Activated CD8-positive, alpha-beta memory T cell treated with anti-CD3 and anti-CD28 coated beads, Interleukin-2, amount 50 U/mL, for 48 hours (primary cell): Measurements from ENCODE around the gene STON2.

Experiments
- DNase-seq: peaks from one replicate; pipeline ENCODE4 v3.0.0-alpha.2; 2020

The STON2 gene

DNA sequence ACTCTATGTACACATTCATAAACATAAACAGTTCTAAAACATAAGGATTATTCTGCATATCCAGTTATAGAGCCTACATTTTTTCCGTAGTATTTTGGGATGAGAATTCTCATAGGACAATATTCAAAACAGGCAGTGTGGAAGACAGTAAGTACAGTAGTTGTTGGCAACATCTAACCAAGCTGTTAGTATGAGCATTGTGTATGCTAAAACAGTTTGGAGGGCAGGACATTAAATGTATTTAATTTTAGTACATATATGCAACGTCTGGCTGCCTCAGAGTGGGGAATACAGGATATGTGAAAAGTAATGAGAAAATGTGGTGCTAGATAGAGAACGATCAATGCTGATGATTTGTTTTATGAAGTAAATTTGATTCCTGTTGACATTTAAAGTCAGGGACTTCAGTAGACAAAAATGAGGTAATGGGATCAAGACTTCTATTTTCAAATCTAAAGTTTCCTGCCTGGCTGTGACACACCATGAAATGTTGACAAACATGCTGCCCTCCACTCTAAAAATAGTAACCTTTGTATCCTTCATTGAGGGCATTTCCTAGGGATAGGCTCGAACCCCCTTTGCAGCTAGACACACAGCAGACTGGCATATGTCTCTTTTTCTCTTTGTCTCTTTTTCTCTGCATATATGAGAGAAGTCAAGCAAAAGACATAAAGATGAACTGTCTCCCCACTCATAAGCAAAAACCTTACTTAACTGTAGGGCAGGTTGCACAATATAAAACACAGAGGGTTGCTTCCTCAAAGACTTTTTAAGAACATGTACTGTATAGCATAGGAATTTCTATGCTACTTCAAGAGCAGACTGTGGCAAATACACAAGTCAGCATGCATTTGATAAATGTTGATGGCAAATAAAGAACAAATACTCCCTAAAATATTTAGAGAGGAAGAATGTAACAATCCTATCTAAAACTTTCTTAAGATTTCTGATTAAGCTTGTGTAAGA lies 103.9 kb downstream of the STON2 start:
- no peak for DNase-seq

DNA sequence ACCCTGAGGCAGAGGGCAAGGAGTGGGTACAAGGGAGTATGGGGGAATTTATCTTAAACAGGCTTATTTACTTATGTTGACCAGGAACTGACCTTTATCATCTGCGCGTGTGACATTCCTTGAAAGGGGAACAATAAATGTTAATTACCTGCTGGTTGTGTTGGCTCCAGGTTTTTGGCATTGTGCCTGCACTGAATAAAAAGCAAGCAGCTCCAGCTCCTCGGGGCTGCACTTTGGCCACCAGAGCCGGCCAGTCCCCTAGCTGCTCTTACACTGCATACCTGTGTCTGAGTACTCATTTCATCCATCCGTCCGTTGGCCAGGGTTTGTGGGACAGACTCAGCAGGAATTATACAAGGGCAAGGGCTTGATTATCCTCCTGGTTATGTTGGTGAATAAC lies 110.6 kb downstream of the STON2 start:
- no peak for DNase-seq

DNA sequence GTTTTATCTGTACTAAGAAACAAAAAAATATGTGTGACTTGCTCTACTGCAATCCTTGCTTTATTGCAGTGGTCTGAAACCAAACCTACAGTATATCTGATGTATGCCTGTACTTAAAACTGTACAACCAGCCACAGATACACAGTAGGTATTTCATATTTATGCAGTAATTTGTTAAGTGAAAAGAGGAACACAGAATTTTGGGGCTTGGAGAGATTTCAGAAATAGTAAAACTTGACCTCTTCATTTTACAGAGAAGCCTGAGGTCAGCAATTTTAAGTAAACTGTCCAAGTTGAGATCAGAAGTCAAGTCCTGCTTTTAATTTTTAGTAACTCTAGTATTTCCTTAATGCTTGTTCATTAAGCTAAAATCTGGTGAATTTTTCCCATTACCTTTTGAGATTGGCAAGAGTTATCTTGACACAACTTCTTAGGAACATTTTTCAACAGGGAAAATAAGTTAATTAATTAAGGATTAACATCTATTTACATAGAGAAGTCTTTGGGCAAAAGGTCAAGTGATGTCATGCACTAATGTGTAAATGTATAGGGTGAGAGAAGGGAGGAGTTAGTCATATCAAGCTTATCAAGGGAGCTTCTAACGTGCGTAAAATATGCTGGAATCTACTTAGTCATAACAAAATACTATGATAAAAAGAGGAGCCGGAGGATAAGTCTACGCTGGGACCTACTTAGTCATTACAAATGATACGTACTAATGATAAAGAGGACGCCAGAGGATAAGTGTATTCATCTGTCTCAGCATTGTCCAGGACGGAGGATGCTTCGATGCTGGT lies 113.4 kb downstream of the STON2 start:
- DNase-seq, result no peak

DNA sequence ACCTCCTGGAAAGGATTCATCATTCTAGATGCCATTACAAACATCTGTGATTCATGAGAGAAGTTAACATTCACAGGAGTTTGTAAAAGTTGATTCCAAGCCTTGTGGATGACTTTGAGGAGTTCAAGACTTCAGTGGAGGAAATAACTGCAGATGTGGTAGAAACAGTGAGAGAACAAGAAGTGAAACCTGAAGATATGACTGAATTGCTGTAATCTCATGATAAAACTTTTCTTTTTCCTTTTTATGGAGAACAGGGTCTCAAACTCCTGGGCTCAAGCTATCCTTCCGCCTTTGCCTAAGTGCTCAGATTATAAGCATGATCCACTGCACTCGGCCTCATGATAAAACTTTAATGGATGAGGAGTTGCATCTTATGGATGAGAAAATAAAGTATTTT lies 114.9 kb downstream of the STON2 start:
- no peak for DNase-seq

DNA sequence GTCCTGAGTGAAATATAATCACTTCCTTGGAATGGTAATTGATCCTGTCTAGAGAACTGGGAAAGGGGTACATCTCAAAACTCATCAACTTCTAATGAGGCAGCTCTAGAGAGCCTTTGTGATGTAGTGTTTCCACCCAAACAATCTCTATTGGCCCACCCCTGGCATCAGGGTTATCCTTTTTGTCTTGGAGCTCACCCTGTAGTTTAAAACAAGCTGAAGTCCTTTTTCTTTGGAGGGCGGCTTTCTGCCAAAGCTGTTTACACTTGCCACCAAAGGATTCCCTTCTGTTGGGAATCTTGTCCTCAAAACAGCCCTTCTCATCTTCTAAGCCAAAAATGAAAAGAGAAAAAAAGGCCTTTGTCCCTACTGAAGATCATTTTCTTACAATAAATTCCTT lies 118.8 kb downstream of the STON2 start:
- no peak for DNase-seq

DNA sequence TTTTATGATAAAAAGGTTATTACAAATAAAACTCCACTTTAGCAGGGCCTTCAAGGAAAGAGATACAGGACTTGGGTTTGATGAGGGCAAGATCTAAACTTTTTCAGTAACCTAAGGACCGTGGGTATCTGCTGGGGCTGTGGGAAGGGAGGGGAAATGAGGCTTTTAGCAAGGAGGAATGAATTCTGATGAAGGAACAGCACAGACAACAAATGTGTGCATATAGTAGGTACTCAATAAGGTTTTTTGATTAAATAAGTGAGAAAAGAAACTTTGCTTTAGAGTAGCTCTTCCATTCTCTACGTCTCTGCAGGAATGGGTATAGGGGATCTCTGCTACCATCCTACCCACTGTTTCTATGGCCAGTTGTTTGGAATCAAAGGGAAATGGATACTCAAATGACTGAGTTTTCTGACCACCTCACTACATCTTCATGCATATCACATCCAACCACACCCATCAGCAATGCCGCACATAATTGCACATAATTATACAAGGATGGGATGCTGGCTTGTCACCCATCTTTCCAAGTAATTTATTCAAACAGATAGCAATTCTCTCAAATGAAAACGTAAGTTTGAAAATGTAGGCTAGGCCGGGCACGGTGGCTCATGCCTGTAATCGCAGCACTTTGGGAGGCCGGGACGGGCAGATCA lies 119.9 kb downstream of the STON2 start:
- DNase-seq, result no peak

DNA sequence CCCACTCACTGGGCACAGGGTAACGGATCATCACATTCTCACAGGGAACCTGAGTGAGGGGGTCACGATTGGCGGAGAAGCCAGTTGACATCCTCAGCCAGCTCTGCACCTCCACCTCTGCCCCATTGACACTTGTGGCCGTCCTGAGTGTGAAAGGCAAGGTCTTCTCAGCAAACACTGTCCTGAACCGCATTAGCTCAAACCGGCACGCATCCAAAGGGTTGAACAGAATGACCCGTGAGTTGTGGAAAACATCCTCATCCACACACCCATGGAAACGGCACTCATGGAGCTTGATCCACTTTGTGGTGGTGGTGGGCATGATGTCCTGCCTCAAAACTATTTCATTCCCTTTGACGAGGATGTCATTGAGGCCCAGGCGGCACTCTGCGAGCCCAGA lies 123.0 kb downstream of the STON2 start:
- no peak for DNase-seq

DNA sequence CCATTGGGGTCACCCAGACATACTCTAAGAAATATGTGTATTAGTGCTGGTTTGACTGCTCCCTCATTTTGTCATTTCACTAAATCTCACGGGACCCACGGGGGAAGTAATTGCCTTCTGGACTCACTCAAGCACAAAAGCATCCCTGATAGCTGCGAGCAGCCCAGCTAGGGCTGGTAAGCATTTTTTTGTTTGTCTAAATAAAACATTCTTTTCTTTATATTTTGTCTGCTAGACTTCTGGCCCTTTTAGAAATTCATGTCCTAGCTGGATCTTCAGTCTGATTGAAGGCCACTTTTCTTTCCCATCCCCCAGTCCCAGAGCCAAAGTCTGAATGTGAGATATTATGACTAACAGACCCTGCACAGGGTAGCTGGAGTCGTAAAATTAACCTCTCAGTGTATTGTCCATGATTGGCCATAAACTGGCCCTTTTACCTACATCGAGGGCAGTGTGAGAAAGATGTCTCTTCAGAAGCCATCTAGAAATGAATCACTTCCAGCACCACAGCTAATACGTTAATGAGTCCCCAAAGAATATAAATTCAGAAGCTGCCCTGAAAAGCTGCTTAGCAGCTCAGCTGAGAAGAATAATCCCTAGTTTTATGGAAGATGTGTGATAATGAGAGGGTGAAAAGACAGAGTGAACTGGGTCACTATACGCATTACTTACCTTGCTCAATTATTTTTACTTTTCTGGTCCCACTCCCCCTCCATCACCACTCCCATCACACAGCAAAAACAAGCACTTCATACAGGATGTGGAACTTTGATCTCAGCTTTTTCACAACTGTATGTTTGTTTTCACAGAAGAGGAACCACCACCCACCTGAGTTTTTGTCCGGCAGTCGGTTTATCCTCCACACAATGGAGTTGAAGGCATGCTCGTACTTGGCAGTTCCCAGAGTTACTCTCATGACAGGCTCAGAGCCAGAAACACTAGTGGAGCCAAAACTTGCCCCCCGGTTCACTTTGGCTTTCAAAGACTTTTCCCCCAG lies 123.8 kb downstream of the STON2 start:
- DNase-seq, result no peak

DNA sequence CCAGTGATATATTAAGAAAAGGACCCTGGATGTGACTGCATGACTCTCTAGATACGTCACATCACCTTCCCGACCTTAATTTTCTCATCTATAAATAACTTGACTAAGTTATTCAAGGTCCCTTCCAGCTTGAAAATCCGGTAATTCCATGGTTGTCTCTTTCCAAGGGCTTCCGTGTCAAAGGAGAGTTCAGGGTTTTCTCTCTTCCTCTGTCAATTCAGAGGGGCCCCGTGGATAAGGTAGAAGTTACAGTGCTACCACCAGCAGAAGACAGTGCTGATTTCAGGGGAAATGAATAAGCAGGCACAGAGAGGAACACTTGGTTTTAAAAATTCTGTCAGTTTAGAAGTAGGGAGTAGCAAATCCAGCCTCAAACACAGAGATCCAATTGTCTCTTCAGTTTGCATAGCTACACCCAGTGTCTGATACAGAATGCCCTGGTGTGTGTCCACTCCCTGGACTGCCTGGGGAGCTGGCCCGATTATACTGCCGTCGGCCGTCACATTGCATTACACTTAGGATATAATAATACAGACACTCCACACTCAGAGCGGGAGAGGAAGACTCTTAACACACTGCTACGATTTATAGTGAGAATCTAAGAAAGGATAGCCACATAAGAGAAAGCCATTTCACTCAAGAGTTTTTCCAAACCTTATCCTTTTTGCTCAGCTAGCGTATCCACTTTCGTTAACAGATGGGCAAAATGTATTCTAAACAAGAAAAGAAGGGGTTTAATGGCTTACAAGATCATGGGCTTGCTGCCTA lies 124.6 kb downstream of the STON2 start:
- no peak for DNase-seq

DNA sequence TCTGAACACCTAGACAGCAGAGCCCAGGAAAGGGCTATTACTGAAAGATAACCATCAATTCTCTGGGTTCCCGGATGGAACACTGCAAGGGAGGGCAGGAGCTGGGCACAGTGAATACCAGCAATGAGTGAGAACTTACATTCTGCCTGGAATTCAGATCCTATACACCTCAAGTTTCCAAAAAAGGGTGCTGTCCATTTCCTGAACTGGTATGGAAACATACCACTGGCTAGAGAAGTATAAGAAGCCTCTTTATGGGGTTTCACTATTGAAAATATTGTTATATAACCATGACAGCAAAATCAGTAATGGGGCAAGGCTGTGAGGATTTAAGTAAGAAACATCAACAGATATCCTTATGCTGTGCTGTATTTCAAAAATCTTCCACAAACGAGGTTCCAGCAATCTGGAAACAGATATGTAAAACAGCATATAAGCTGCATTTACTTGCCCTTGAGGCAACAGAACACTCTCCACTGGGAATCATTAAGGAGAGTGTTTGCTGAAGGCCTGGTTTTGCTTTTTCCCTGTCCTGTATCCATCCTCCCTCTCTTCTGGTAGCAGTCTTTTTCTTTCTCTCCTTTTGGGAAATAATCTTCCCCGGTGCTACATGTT lies 126.1 kb downstream of the STON2 start:
- no peak for DNase-seq

DNA sequence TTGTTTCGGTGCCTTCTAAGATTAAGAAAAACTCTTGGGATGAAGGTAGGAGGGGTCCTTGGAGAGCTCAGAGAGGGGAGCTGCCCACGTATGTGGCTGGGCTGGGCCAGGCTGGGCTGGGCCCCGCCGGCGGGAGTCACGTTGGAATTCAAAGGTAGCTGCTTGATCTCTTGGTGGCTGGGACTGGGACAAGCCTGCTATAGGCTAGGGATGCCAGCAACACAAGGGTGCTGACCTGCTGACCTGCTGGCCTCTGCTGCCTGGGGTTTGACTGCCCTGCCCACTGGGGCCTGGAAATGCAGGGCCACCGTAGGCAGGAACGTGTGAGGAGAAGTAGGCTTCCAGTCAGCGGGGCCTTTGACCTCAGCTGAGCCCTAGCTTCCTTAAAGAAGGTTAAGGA lies 126.6 kb downstream of the STON2 start:
- no peak for DNase-seq

DNA sequence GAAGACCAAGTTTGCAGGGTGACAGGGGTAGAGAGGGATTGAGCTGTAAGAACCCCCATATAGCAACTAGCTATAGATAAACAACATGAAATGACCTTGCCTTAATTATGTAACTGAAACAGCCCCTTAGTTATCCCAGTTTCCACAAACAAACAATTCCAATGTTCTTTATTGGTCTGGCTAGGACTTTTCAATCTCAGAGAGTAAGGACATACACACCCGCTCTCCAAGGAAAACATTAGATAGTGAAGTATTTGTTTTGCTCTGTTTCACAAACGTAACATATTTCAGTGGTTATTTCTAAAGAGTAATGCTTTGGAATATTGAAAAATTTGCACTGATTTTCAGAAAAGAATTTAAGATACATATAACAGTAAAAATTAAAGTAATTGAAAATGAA lies 127.8 kb downstream of the STON2 start:
- DNase-seq, result no peak

DNA sequence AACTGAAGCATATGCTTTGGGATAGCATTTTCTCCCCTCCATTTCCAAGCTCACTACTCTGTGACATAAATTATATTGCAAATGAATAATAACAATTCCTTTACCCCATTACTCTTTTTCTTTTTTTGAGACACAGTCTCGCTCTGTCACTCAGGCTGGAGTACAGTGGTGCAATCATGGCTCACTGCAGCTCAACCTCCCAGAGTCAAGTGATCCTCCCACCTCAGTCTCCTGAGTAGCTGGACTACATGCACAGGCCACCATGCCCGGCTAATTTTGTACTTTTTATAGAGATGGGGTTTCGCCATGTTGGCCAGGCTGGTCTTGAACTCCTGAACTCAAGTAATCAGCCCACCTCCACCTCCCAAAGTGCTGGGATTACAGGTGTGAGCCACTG lies 130.1 kb downstream of the STON2 start:
- DNase-seq, result no peak

DNA sequence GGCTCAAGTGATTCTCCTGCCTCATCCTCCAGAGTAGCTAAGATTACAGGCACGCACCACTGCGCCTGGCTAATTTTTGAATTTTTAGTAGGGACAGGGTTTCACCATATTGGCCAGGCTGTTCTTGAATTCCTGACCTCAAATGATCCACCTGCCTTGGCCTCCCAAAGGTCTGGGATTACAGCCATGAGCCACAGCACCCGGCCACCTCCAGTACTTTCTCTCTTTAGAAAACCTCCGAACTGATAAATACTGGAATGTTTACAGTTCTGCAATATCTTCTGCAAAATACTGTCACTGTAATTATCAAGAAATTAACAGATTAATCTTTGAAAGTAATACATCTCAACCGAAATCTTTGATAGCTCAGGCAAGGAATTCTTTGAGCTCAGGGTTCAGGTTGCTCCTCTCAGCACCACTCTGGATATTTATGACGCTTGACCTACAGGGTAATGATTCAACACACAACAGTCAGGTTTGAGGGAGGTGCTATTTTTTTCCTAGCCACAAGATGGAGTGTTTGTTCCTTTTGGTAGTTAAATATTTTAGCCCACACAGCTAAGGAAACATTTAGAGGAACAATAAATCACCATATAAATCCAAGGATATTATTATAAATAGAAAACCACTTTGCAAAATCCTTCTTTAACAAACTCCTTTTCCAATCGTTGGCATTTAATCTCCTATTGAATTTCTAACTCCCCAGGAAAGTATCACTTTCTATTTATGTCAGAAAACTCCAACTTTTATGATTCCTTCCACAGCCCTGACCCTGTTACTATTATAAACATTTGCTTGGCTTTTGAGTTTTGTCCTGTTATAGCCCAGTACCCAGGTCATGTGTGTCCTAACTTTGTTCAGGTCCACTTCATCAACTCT lies 130.8 kb downstream of the STON2 start:
- DNase-seq, result no peak

DNA sequence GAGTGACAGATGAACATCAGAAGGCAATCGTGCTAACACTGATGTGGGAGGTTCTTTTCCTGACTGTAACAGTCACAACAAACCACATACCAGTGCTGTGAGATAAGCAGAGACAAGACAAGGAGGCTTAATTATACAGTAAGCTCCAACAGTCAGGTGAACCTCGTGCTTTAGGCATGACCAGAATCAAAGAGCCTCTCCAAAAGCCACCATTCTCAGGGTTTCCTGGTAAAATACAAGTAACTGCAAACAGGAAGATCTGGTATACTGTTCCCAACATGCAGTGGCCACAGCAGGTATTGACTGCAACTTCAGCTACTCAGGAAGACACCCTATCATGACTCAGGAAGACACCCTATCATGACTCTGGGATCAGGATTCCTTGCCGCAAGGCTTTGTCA lies 132.1 kb downstream of the STON2 start:
- no peak for DNase-seq

DNA sequence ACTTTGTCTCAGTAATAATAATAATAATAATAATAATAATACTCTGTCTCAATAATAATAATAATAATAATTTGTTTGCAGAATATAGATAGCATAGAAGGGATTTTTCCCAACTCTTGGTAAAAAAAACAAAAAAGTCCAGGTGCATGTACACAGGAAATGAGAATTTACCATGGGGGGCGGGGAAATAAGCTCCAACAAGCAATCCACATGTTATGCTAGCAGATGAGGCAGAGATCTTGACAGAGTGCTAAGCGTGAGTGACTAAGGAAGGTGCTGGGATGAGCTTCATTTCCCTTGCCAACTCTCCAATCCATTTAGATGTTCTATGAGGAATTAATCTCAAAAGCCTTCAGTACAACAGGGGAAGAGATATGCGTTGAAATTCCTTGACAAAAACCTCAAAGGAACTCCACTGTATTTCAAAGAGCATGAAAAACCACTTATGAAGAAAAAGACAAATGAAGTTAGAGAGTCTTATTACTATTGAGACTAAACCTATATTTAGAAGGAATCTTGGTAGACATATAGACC lies 134.4 kb downstream of the STON2 start:
- no peak for DNase-seq

DNA sequence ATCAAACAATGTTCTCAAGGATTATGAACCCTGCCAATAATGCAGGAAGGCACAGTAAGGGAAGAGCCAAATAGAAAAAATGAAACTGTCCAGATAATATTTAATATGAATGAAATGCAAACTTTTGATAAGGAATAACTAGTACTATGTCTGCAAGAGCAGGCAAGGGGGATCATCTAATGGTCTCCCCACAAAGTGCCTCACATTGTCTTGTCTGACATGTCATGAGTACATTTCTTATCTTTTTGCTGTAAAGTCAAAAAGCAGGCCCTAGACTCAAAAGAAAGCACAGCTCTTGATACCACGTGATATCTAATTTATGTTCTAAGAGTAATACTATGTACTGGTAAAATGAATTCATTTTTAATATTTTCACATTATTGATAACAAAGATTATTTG lies 135.5 kb downstream of the STON2 start:
- DNase-seq, result no peak

DNA sequence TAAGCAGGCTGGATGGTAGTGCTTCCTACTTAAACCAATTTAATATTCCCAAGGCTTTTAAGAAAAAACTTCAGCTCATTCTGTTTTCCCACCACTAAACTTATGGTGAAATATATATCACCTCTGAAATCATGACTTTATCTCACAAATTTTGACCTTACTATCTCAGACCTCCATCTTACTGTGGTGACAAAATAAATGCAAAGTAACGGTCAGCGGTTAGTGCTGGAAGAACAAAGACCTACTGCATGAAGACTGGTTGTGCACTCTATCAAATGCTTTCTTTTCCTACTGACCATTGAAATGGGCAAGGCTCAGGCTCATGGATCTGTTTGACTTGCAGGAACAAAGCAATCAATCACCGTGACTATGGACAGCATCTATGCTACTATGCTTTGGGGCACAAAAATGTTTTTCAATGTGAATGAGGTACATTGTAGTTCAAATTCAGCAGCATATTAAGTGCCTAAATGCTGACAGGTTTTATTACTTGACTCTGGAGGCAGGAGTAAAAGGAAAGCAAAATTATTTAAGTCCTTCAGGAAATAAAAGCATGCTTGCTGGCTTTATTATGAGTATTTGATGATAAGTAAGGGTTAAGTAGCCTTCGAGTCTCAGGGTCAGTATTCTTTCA lies 136.2 kb downstream of the STON2 start:
- DNase-seq, result no peak

DNA sequence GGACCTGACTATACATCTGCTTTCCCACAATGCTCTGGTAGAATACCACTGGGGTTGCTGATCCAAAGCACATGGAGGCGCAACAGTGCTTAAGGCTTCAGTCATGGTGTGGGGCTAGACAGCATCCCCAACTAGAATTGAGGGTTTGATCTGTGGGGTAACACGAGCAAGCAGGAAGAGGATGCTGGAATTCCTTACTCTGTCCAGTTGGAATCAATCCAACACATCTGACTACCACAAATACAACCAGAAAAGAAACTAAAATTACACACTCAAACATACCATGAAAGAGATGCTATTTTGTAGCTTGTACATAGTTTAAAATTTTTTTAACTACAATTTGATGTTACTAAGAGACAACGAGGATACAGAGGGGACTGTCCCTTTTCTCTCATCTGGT lies 138.9 kb downstream of the STON2 start:
- no peak for DNase-seq
